CD4-positive, alpha-beta T cell (primary cell): ENCODE results near the gene RIPOR2. TPM values are rescaled to one million over a fixed set of nuclear protein-coding genes. Genes with fewer than 3 reads are reported as not detected.
"Not testable (repeated sequence)": the region's sequence is repeated elsewhere in the genome, so short reads cannot be mapped to it uniquely, and the experiment has no call there.

Experiments used
- ATAC-seq: fragments of 200-7000 bp; cut with Tn5 transposase; one replicate; pipeline ENCODE4 v1.10.0; 2022; ENCODE audit warnings: mild to moderate bottlenecking; ENCODE audit not compliant: poor library complexity
- CTCF ChIA-PET: fragments of 350-600 bp; sonication (Branson Sonifier 250); formaldehyde crosslinking; loops from one replicate; lab custom pipeline; 2021; ENCODE audit warnings: antibody characterized with exemption, inconsistent platforms; lab: Charles Lee
- POLR2A ChIA-PET: fragments of 350-600 bp; sonication (Branson Sonifier 250); formaldehyde crosslinking; loops from one replicate; lab custom pipeline; 2021; ENCODE audit warnings: antibody characterized with exemption, inconsistent platforms; lab: Charles Lee
- DNase-seq, 14 experiments: peaks; one replicate each; pipeline ENCODE4 v3.0.0-alpha.2; 2013 to 2020; ENCODE audit warnings: mixed read lengths in 2 of 14
- H3K27ac ChIP-seq, 2 donors: one replicate each; pipeline versions ENCODE4 v1.5.1 to v1.7.0; 2013; ENCODE audit warnings: low read length in 2 of 2, low read depth in 1 of 2, mild to moderate bottlenecking in 1 of 2
- H3K27me3 ChIP-seq, 2 experiments: 1 replicate in 1 of 2; 2 replicates in 1 of 2; pipeline versions ENCODE4 v1.6.1 to v1.7.0; 2013; ENCODE audit warnings: low read length in 2 of 2, control low read depth in 1 of 2, mild to moderate bottlenecking in 1 of 2, moderate library complexity in 1 of 2; ENCODE audit not compliant: insufficient read depth in 2 of 2, control insufficient read depth in 1 of 2
- H3K36me3 ChIP-seq: one replicate; pipeline ENCODE4 v1.6.1; 2013; ENCODE audit warnings: low read length, control low read depth; ENCODE audit not compliant: insufficient read depth
- H3K4me1 ChIP-seq: one replicate; pipeline ENCODE4 v1.6.1; 2013; ENCODE audit warnings: low read length, control low read depth; ENCODE audit not compliant: insufficient read depth
- H3K4me3 ChIP-seq: one replicate; pipeline ENCODE4 v1.5.1; 2013; ENCODE audit warnings: mild to moderate bottlenecking, low read length, moderate library complexity
- H3K9me3 ChIP-seq, 2 experiments: 1 replicate in 1 of 2; 2 replicates in 1 of 2; pipeline versions ENCODE4 v1.6.1 to v1.7.0; 2013; ENCODE audit warnings: low read length in 2 of 2, mild to moderate bottlenecking in 2 of 2, control low read depth in 1 of 2, moderate library complexity in 1 of 2; ENCODE audit not compliant: control insufficient read depth in 1 of 2, insufficient read depth in 1 of 2
- H3K27ac Mint-ChIP-seq: one replicate; pipeline ENCODE4 v1.8.0; 2020; ENCODE audit warnings: mixed read lengths
- H3K27me3 Mint-ChIP-seq: one replicate; pipeline ENCODE4 v1.8.0; 2021; ENCODE audit warnings: mixed read lengths
- H3K36me3 Mint-ChIP-seq: one replicate; pipeline ENCODE4 v1.8.0; 2021; ENCODE audit warnings: low read depth, mixed read lengths
- H3K4me1 Mint-ChIP-seq: one replicate; pipeline ENCODE4 v1.8.0; 2021; ENCODE audit warnings: low read depth, mixed read lengths
- H3K4me3 Mint-ChIP-seq: one replicate; pipeline ENCODE4 v1.8.0; 2020; ENCODE audit warnings: mild to moderate bottlenecking, mixed read lengths
- H3K9me3 Mint-ChIP-seq: one replicate; pipeline ENCODE4 v1.8.0; 2020; ENCODE audit warnings: mixed read lengths
- CTCF ChIP-seq: fragments of 200-600 bp; IDR thresholded peaks from one replicate; pipeline ENCODE4 v1.8.0; 2022; ENCODE audit warnings: antibody characterized with exemption, mild to moderate bottlenecking
- intact Hi-C, 2 experiments: fragments of 100-400 bp; cut with DNase I in 1 of 2; cut with micrococcal nuclease in 1 of 2; formaldehyde crosslinking; loops; one replicate each; pipeline versions ENCODE4 v1.15.1 to v1.9.0; 2023 to 2025; cut with DNase I, micrococcal nuclease
- total RNA-seq, 174 experiments: library from RNA in 2 of 174; stranded (reverse) in 2 of 174; gene quantifications; one replicate each; pipeline ENCODE4 v1.2.3 and lab custom pipeline; 2021 to 2026

The RIPOR2 gene
- total RNA-seq, 2 experiments from 2014 or later = 123 to 129 TPM

GRCh38 chr6:24774696-24775519 lies 160.9 kb downstream of the RIPOR2 start, which contains the start of gene GMNN:
GMNN (plus strand) TSS chr6:24774937; CDS start chr6:24777247, 2,310 bp downstream.
- H3K4me3 ChIP-seq = peak within 1 kb of the TSS; percentile 99
- H3K27me3 ChIP-seq = no peaks in the 10 kb centered on the region
- H3K9me3 ChIP-seq = no peaks in the 10 kb centered on the region
- peak within 1 kb of the TSS; percentile 87 to 94 for H3K27ac ChIP-seq
- DNase-seq (peak; percentile 95 to 99 (median 97)), ATAC-seq (peak; percentile 83)
- H3K36me3 ChIP-seq = no peaks in the 10 kb centered on the region
- no peak for TF ChIP-seq CTCF
- ChIA-PET POLR2A (interaction anchor here (1.0 to 4.0 kb wide), 13 partner anchors 9 to 252 kb away, joined by 3 to 22 read pairs (median 5); partner anchors contain the start of genes ACOT13, ARMH2, C6orf62 and TDP2), CTCF (interaction anchor here (1.3 kb wide), 2 partner anchors 53 to 238 kb away, joined by 4 to 5 read pairs; no protein-coding TSS in a partner anchor)
- Mint-ChIP-seq H3K36me3 (peaks cover 15% of the 10 kb centered on the region), H3K4me3 (peak within 1 kb of the TSS; percentile 99), H3K27me3 (no peaks in the 10 kb centered on the region), H3K9me3 (no peaks in the 10 kb centered on the region), H3K27ac (peak within 1 kb of the TSS; percentile 99), H3K4me1 (peaks cover 32% of the 10 kb centered on the region)
- peaks cover 15% of the 10 kb centered on the region for H3K4me1 ChIP-seq
- intact Hi-C loops = loop anchor here (1.0 to 5.0 kb wide), 5 partner anchors 54 to 297 kb away; partner anchors contain the start of genes ACOT13 (in 1 of the 2) and TDP2 (in 1 of the 2)

- H3K4me1 Mint-ChIP-seq = no peaks in the 10 kb centered on the region
- no peaks in the 10 kb centered on the region for H3K9me3 ChIP-seq
- H3K36me3 Mint-ChIP-seq = no peaks in the 10 kb centered on the region
- H3K9me3 Mint-ChIP-seq = no peaks in the 10 kb centered on the region
- no peak for DNase-seq
- POLR2A ChIA-PET = no interaction called here
- no peak overlapping the region for H3K27ac ChIP-seq
- no peaks in the 10 kb centered on the region for H3K36me3 ChIP-seq
- no peak overlapping the region for H3K4me3 Mint-ChIP-seq
- no peak overlapping the region for H3K4me3 ChIP-seq
- no peak for ATAC-seq
- no peak for TF ChIP-seq CTCF
- intact Hi-C loops = loop anchor here (5.0 kb wide), 2 partner anchors 241 to 486 kb away; no protein-coding TSS in a partner anchor
- no peak overlapping the region for H3K27ac Mint-ChIP-seq
- H3K27me3 Mint-ChIP-seq = no peaks in the 10 kb centered on the region
- no peaks in the 10 kb centered on the region for H3K27me3 ChIP-seq
- CTCF ChIA-PET = no interaction called here
- H3K4me1 ChIP-seq = no peaks in the 10 kb centered on the region
Observed at GRCh38 chr6:24768361-24768760, 167.4 kb downstream of the RIPOR2 start.

DNA sequence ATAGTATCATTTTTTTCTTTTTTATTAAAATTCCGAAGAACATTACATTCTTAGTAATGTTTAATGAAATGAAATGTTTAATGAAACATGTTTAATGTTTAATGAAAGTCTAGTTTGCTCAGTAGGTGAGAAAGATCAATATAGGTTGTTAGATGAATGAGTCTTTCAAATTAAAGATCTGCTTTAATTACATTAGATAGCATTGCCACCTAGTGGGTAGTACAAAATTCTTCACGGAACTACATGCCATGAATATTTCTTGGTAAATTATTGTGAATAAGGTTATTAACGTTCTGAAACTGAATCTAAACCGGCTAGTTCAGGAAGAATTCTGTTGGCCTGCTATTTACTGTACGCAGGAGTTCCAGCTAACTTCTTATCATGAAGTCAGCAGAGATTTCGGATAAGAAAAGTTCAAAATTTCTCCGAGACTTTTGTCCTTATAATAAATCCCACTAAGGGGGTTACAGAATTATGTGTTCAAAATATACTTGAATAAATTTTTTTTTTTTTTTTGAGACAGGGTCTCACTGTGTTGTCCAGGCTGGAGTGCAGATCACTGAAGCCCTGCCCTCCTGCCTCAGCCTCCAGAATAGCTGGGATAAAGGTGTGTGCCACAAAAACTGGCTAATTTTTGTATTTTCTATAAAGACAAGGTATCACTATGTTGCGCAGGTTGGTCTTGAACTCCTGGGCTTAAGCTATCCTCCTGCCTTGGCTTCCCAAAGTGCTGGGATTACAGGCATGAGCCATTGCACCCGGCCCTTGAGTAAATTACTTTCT lies 168.9 kb downstream of the RIPOR2 start:
- Histone ChIP-seq H3K27ac (no peak overlapping the region), H3K27me3 (no peaks in the 10 kb centered on the region), H3K36me3 (no peaks in the 10 kb centered on the region), H3K4me1 (no peaks in the 10 kb centered on the region), H3K9me3 (no peaks in the 10 kb centered on the region), H3K4me3 (no peak overlapping the region)
- intact Hi-C loops = loop anchor here (1.0 to 5.0 kb wide), 3 partner anchors 184 to 485 kb away; no protein-coding TSS in a partner anchor
- Mint-ChIP-seq H3K27ac (no peak overlapping the region), H3K36me3 (no peaks in the 10 kb centered on the region), H3K4me3 (no peak overlapping the region), H3K9me3 (no peaks in the 10 kb centered on the region), H3K4me1 (no peaks in the 10 kb centered on the region), H3K27me3 (no peaks in the 10 kb centered on the region)
- ATAC-seq = peak; percentile 83
- ChIA-PET CTCF (interaction anchor here (1.0 kb wide), 1 partner anchor 47 kb away, joined by 3 read pairs; no protein-coding TSS in a partner anchor), POLR2A (interaction anchor here (0.7 to 1.6 kb wide), 2 partner anchors 8 to 272 kb away, joined by 3 to 6 read pairs; partner anchors contain the start of genes ALDH5A1 and GMNN)
- TF ChIP-seq CTCF = peak; percentile 69
- peak in 3 of 14 experiments; percentile 43 to 58 (median 55) for DNase-seq

- H3K36me3 Mint-ChIP-seq, H3K9me3 ChIP-seq, DNase-seq, H3K36me3 ChIP-seq, H3K27ac ChIP-seq, H3K4me1 ChIP-seq, H3K4me1 Mint-ChIP-seq, H3K9me3 Mint-ChIP-seq, H3K27me3 Mint-ChIP-seq, H3K4me3 ChIP-seq, ATAC-seq, H3K4me3 Mint-ChIP-seq, H3K27me3 ChIP-seq, H3K27ac Mint-ChIP-seq: not testable (repeated sequence)
- CTCF ChIA-PET = interaction anchor here (1.5 kb wide), 1 partner anchor 183 kb away, joined by 3 read pairs; no protein-coding TSS in a partner anchor
- intact Hi-C loops = loop anchor here (1.0 to 5.0 kb wide), 3 partner anchors 183 to 484 kb away; no protein-coding TSS in a partner anchor
- POLR2A ChIA-PET = interaction anchor here (1.6 kb wide), 1 partner anchor 9 kb away, joined by 6 read pairs; the partner anchor contains the start of gene GMNN
Observed at GRCh38 chr6:24765968-24766367, 169.8 kb downstream of the RIPOR2 start.
